GM10266 (cell line): ENCODE results near the gene SORCS2.

Experiments
- DNase-seq: peaks from one replicate; pipeline ENCODE4 v3.0.0; 2012; ENCODE audit errors: extremely low spot score
- TF ChIP-seq, protein P1 (sequence below): IDR thresholded peaks from 2 replicates; pipeline ENCODE4 v1.5.1; 2012; ENCODE audit warnings: mild to moderate bottlenecking, low read depth; ENCODE audit not compliant: control insufficient read depth, insufficient read depth; ENCODE audit errors: missing control alignments

The SORCS2 gene

DNA sequence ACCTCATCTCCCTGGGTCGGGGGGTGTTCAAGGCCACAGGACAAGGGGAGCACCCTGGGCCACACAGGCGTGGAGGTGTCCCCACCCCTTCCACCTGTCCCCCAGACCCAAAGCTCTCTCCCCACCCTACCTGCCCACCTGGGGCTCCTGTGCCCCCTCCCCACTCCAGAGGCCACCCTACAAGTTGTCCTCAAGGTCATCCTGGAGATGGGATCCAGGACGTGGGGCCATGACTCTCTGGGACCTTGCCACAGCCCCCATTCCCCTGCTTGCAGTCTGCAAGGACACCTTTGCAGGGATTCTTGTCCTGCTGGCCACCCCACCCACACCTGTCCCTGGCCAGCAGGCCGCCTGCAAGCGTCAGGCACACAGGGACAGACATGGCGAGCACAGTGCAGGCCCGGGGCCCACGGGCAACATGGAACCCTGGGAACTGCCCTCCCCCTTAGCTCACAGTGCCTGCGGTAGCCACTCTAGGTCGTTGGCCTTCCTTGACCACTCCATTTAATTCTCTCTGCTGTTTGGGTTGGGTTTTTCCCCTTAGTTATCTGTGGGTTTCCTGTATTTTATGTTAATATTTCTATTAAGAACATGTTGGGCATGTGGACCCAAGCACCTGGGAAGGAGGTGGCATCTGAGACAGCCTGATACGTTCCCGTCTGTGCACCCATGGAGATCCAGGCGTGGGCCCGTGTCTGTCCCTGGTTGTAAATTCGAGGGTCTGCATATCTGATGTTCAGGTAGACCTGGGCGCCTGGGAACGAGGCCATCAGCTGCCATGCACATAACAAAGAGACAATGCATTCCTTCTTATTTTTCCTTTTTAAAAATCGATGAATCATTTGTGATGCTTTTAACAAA lies 549.8 kb downstream of the SORCS2 start:
- DNase-seq, result no peak
- TF ChIP-seq, protein P1, sequence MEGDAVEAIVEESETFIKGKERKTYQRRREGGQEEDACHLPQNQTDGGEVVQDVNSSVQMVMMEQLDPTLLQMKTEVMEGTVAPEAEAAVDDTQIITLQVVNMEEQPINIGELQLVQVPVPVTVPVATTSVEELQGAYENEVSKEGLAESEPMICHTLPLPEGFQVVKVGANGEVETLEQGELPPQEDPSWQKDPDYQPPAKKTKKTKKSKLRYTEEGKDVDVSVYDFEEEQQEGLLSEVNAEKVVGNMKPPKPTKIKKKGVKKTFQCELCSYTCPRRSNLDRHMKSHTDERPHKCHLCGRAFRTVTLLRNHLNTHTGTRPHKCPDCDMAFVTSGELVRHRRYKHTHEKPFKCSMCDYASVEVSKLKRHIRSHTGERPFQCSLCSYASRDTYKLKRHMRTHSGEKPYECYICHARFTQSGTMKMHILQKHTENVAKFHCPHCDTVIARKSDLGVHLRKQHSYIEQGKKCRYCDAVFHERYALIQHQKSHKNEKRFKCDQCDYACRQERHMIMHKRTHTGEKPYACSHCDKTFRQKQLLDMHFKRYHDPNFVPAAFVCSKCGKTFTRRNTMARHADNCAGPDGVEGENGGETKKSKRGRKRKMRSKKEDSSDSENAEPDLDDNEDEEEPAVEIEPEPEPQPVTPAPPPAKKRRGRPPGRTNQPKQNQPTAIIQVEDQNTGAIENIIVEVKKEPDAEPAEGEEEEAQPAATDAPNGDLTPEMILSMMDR, result no peak

DNA sequence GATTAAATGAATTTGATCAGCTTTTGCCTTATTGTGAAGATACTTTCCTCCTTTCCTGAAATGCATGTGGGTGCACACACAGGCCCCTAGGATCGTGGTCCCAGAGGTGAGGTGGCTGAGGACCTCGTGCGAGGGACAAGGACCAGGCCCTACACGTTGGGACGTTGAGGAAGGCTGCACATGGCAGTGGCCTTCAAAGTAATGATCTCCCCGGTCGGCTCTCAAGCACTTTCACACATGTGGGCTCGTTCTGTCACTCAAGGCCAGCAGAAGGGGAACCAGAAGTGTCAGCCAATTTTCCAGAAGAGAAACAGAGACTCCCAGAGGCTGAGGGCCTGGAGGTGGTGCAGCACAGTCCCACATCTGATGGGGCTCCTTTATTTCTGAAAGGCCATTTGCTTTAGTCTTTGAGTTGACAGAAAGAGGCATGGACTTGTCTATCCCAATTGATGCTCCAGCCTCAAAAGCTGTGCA lies 550.5 kb downstream of the SORCS2 start:
- no peak for DNase-seq
- TF ChIP-seq, protein P1, result no peak

DNA sequence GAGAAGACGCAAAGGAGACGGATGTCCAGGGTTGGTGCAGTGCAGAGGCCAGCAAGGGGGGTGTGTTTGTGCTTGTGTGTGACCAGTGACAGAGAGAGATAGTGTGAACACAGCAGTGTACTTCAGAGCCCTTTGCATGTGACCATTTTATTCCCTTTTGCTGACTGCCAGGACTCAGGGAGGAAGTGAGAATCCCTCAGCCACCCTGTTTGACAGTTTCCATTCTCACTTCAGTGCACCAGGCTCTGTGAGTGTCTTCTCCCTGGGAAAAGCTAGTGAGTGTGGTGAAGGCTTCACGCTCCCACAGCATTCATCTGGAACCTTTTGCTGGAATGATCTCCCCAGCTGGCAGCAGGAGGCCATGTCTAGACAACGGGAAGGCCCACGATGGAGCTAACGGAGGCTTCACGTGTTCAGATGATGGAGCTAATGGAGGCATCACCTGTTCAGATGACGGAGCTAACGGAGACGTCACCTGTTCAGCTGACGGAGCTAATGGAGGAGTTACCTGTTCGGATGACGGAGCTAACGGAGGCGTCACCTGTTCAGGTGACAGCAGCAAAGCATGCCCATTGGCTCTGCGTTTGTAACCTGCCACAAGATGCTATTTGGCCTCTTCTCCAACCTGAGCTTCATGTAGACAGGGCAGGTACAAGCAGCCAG lies 551.9 kb downstream of the SORCS2 start:
- DNase-seq, result no peak
- TF ChIP-seq, protein P1, result no peak

- TF ChIP-seq, protein P1, result no peak
- DNase-seq, result no peak
These were observed 553.1 kb downstream of the SORCS2 start for GRCh38 chr4:7745301-7745885.

- DNase-seq, result no peak
- TF ChIP-seq, protein P1, result no peak
These were observed 554.2 kb downstream of the SORCS2 start for GRCh38 chr4:7746351-7747061.

- DNase-seq, result no peak
- TF ChIP-seq, protein P1, result no peak
These were observed 554.7 kb downstream of the SORCS2 start for GRCh38 chr4:7747062-7747385.

- DNase-seq, result no peak
- TF ChIP-seq, protein P1, result no peak
These were observed 555.2 kb downstream of the SORCS2 start for GRCh38 chr4:7747566-7747965.
